ENCODE data around the gene REC8. TPM values are rescaled to one million over a fixed set of nuclear protein-coding genes. Genes with fewer than 3 reads are reported as not detected.

Gene REC8
- total RNA-seq, 1 experiment from 2014 or later, result 7.6 TPM

DNA sequence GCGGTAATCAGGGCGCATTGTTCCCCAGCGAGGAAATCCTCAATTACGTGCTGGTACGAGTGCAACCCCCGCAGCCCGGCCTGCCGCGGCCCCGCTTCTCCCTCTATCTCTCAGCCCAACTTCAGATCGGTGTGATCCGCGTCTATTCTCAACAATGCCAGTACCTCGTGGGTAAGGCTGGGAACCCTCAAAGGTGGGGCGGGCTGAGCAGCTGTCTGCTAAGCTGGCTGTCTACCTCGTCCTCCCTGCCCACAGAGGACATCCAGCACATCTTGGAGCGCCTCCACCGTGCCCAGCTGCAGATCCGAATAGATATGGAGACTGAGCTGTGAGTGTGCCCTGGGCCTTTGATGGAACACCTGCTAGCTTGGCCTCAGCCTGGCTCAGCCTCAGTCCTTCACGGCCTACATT lies 996 bp downstream of the REC8 start (continued):
- TF ChIP-seq EZH2 (IDR thresholded peaks at IDR 0.05), result no peak
- no peak for TF ChIP-seq JUND (IDR thresholded peaks at IDR 0.05)
- TF ChIP-seq CEBPB (IDR thresholded peaks at IDR 0.05; ENCODE audit: low read depth), result no peak

- H3K4me2 ChIP-seq (ENCODE audit: low read length), result no peak overlapping the region
- H3K9me2 ChIP-seq (ENCODE audit: insufficient read depth), result no peaks in the 10 kb centered on the region
- no TSS peak for BruUV-seq (replicated peaks)
- H2AFZ ChIP-seq (ENCODE audit: low read depth, low read length, poor library complexity, severe bottlenecking), result no peak overlapping the region
- no peaks in the 10 kb centered on the region for H3K79me2 ChIP-seq (ENCODE audit: insufficient read depth, low read length)
- POLR2A ChIA-PET, result no interaction called here
- ATAC-seq, result no peak
- H3K9me3 ChIP-seq (ENCODE audit: control insufficient read depth in 1 of 2, insufficient read depth in 1 of 2, low read depth in 1 of 2, low read length in 2 of 2), result no peaks in the 10 kb centered on the region
- DNase-seq (ENCODE audit: low read depth, low spot score), result no peak
- TF ChIP-seq FOSL1 (IDR thresholded peaks at IDR 0.05; ENCODE audit: low read depth) (no peak), SIN3A (IDR thresholded peaks at IDR 0.05; ENCODE audit: low read depth) (no peak), SRF (IDR thresholded peaks at IDR 0.05; ENCODE audit: low read depth) (no peak), POLR2AphosphoS5 (IDR thresholded peaks at IDR 0.05; ENCODE audit: low read depth, low read length) (no peak), ELF1 (IDR thresholded peaks at IDR 0.05; ENCODE audit: borderline replicate concordance, low read depth) (no peak), CBX3 (IDR thresholded peaks at IDR 0.05; ENCODE audit: low read depth) (no peak), EZH2 (IDR thresholded peaks at IDR 0.05) (no peak), EZH2phosphoT487 (IDR thresholded peaks at IDR 0.05; ENCODE audit: borderline replicate concordance) (no peak), TCF7L2 (IDR thresholded peaks at IDR 0.05; ENCODE audit: borderline replicate concordance, extremely low read depth, insufficient read depth, insufficient read length) (no peak), ATF3 (IDR thresholded peaks at IDR 0.05) (no peak), RAD21 (IDR thresholded peaks at IDR 0.05; ENCODE audit: low read depth) (no peak), JUND (IDR thresholded peaks at IDR 0.05) (no peak), EGR1 (IDR thresholded peaks at IDR 0.05; ENCODE audit: low read depth) (no peak), CEBPB (IDR thresholded peaks at IDR 0.05; ENCODE audit: low read depth) (no peak), YY1 (IDR thresholded peaks at IDR 0.05; ENCODE audit: extremely low read depth, insufficient replicate concordance, low read depth, low read length) (no peak), ZFX (IDR thresholded peaks at IDR 0.05) (no peak), POLR2A (IDR thresholded peaks at IDR 0.05; ENCODE audit: borderline replicate concordance, extremely low read depth, insufficient read depth, insufficient read length) (no peak)
- TF ChIP-seq, protein P1, sequence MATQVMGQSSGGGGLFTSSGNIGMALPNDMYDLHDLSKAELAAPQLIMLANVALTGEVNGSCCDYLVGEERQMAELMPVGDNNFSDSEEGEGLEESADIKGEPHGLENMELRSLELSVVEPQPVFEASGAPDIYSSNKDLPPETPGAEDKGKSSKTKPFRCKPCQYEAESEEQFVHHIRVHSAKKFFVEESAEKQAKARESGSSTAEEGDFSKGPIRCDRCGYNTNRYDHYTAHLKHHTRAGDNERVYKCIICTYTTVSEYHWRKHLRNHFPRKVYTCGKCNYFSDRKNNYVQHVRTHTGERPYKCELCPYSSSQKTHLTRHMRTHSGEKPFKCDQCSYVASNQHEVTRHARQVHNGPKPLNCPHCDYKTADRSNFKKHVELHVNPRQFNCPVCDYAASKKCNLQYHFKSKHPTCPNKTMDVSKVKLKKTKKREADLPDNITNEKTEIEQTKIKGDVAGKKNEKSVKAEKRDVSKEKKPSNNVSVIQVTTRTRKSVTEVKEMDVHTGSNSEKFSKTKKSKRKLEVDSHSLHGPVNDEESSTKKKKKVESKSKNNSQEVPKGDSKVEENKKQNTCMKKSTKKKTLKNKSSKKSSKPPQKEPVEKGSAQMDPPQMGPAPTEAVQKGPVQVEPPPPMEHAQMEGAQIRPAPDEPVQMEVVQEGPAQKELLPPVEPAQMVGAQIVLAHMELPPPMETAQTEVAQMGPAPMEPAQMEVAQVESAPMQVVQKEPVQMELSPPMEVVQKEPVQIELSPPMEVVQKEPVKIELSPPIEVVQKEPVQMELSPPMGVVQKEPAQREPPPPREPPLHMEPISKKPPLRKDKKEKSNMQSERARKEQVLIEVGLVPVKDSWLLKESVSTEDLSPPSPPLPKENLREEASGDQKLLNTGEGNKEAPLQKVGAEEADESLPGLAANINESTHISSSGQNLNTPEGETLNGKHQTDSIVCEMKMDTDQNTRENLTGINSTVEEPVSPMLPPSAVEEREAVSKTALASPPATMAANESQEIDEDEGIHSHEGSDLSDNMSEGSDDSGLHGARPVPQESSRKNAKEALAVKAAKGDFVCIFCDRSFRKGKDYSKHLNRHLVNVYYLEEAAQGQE (IDR thresholded peaks at IDR 0.05; ENCODE audit: low read depth), result no peak
- TF ChIP-seq, protein P2, sequence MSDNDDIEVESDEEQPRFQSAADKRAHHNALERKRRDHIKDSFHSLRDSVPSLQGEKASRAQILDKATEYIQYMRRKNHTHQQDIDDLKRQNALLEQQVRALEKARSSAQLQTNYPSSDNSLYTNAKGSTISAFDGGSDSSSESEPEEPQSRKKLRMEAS (IDR thresholded peaks at IDR 0.05), result no peak
- TF ChIP-seq, protein P3, sequence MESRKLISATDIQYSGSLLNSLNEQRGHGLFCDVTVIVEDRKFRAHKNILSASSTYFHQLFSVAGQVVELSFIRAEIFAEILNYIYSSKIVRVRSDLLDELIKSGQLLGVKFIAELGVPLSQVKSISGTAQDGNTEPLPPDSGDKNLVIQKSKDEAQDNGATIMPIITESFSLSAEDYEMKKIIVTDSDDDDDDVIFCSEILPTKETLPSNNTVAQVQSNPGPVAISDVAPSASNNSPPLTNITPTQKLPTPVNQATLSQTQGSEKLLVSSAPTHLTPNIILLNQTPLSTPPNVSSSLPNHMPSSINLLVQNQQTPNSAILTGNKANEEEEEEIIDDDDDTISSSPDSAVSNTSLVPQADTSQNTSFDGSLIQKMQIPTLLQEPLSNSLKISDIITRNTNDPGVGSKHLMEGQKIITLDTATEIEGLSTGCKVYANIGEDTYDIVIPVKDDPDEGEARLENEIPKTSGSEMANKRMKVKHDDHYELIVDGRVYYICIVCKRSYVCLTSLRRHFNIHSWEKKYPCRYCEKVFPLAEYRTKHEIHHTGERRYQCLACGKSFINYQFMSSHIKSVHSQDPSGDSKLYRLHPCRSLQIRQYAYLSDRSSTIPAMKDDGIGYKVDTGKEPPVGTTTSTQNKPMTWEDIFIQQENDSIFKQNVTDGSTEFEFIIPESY (IDR thresholded peaks at IDR 0.05; ENCODE audit: extremely low read depth, insufficient replicate concordance, low read length), result no peak
- no peak overlapping the region for H3K9ac ChIP-seq (ENCODE audit: low read length)
- H4K20me1 ChIP-seq (ENCODE audit: insufficient read depth), result no peaks in the 10 kb centered on the region
- peaks cover 16 to 21% of the 10 kb centered on the region in 2 experiments; a peak in 3 of 4 replicates for H3K36me3 ChIP-seq (ENCODE audit: control insufficient read depth in 1 of 2, insufficient read depth in 2 of 2, low read length in 2 of 2)
- CTCF ChIA-PET, result no interaction called here
- no peak overlapping the region for H3K4me3 ChIP-seq (replicated peaks in 1 of 2; ENCODE audit: low read depth in 1 of 2, low read length in 2 of 2)
- H3K27me3 ChIP-seq (ENCODE audit: insufficient read depth, low read length), result no peaks in the 10 kb centered on the region
- no peak overlapping the region for H3K27ac ChIP-seq (ENCODE audit: low read depth, low read length)
- H3K4me1 ChIP-seq (ENCODE audit: control insufficient read depth in 1 of 2, insufficient read depth in 2 of 2, low read length in 2 of 2), result no peaks in the 10 kb centered on the region
- RAD21 ChIA-PET (ENCODE audit: low non-redundant PET in 1 of 2, low total read pairs in 2 of 2, uncharacterized antibody in 2 of 2, unreplicated experiment in 2 of 2), result no interaction called here
- intact Hi-C loops (cut with micrococcal nuclease), result no loop called here
Observed at GRCh38 chr14:24176599-24176998, 4.7 kb downstream of the REC8 start.

All from HCT116 (cell line).